ENCODE measurements around the gene DUSP11.
A peak's percentile ranks its signal among the peaks of the same experiment; 100 is the strongest.

Gene DUSP11

DNA sequence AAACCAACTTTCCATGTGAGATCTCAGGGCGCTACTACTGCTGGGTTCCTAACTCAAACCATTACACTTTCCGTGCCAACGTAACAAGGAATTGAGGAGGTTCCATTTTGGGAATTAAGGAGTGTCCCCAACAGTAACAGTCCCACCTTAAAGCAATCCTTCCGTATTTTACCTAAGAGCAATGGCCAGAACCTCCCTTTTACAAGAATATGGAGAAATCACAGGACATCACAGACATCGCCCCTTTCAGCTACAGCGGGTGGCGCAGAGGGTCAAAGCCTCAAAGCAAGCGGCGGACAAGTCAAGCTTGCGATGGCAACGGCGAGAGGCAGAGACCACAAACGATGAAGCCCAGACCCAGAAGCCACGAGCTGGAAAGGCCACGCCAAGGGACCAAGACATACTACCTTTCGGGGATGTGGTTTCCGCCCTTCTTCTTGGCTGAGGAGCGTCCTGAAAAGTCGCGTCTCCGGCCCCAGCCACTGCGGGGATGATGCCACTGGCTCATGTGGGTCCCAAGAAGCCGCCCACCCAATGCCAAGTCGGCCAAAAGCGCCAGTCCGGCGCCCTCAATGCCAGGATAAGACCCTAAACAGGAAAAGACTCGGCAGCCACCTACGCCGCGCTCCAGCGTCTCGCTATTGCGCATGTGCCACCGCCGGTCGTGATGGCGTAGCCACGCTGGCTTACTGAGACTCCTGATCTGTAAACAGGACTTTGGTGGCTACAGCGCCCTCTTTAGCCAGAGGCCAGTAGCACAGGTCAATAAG, at the start of gene DUSP11:
TSS of gene DUSP11 (minus strand) at position 637 of the 770 bp plus-strand sequence. CDS start at position 508, 129 bp downstream.
- H3K9ac ChIP-seq (ENCODE audit: low read length in 5 of 5) = peak within 1 kb of the TSS; percentile 53 to 92 (median 84)
- no peaks in the 10 kb centered on the region for H3K27me3 ChIP-seq (ENCODE audit: control insufficient read depth in 5 of 5, insufficient read depth in 4 of 5, low read length in 5 of 5)
- peak within 1 kb of the TSS; percentile 82 for H3K27ac ChIP-seq (ENCODE audit: low read depth, low read length)
- H3K4me1 ChIP-seq (ENCODE audit: control insufficient read depth in 5 of 5, insufficient read depth in 5 of 5, low read length in 5 of 5) = peaks cover 2 to 19% (median 15%) of the 10 kb centered on the region in 5 donors
- H3K9me3 ChIP-seq (ENCODE audit: control insufficient read depth in 5 of 5, low read length in 5 of 5) = no peaks in the 10 kb centered on the region
- H3K36me3 ChIP-seq (ENCODE audit: control insufficient read depth in 5 of 5, insufficient read depth in 5 of 5, low read length in 5 of 5) = peaks cover 8 to 18% (median 16%) of the 10 kb centered on the region in 5 donors
- peak within 1 kb of the TSS; percentile 85 to 98 (median 95) for H3K4me3 ChIP-seq (ENCODE audit: low read depth in 1 of 5, low read length in 5 of 5)

DNA sequence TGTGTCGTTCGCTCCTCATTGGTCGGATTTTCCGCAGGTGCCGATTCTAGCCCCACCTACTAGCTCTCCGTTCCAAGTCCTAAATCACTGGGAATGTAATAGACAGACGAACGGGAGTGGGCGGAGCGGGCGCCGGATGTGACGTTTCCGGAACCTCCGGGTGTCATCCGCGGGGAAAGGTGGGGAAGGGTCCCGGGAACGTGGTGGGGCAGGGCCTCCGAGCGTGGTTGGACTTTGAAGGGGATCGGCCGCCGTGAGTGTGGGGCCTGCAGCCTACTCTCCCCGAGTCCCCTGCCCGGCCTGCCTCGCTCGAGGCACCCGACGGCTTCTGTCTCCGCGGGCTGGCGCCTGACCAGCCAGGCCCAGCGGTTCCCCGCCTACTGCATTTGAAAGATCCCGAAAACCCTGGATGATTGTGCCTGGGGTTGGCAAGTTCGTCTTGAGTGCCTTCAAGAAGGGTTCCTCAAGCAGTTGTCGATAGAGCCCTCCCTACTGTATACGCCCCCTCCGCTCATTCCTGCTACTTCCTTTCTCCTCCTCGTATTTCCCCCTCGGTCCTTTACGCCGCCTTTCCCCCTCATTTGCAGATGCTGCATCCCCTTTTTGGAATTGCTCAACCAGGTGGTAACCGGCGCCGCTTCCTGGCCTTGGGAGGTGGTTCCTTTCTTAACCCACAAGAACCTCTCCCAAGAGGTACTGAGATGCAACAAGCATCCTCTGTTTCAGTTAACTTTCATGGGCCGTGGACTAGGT, 49.1 kb upstream of the DUSP11 start, which contains the start of gene STAMBP:
TSS of gene STAMBP (plus strand) at position 144 of the 753 bp plus-strand sequence. CDS start 1,896 bp downstream, outside the sequence.
- peak within 1 kb of the TSS; percentile 92 to 95 (median 93) for H3K9ac ChIP-seq (ENCODE audit: low read length in 5 of 5)
- H3K4me3 ChIP-seq (ENCODE audit: low read depth in 1 of 5, low read length in 5 of 5) = peak within 1 kb of the TSS; percentile 77 to 94 (median 89)
- peak within 1 kb of the TSS; percentile 93 for H3K27ac ChIP-seq (ENCODE audit: low read depth, low read length)
- H3K36me3 ChIP-seq (ENCODE audit: control insufficient read depth in 5 of 5, insufficient read depth in 5 of 5, low read length in 5 of 5) = peaks cover 5 to 23% (median 6%) of the 10 kb centered on the region in 5 donors
- H3K4me1 ChIP-seq (ENCODE audit: control insufficient read depth in 5 of 5, insufficient read depth in 5 of 5, low read length in 5 of 5) = peaks cover 0 to 29% (median 21%) of the 10 kb centered on the region in 5 donors
- H3K9me3 ChIP-seq (ENCODE audit: control insufficient read depth in 5 of 5, low read length in 5 of 5) = no peaks in the 10 kb centered on the region
- H3K27me3 ChIP-seq (ENCODE audit: control insufficient read depth in 5 of 5, insufficient read depth in 4 of 5, low read length in 5 of 5) = no peaks in the 10 kb centered on the region

- peak overlapping the region; percentile 93 for H3K27ac ChIP-seq (ENCODE audit: low read depth, low read length)
- H3K27me3 ChIP-seq (ENCODE audit: control insufficient read depth in 5 of 5, insufficient read depth in 4 of 5, low read length in 5 of 5) = no peaks in the 10 kb centered on the region
- H3K4me1 ChIP-seq (ENCODE audit: control insufficient read depth in 5 of 5, insufficient read depth in 5 of 5, low read length in 5 of 5) = peaks cover 0 to 31% (median 22%) of the 10 kb centered on the region in 5 donors
- peaks cover 3 to 19% (median 5%) of the 10 kb centered on the region in 5 donors for H3K36me3 ChIP-seq (ENCODE audit: control insufficient read depth in 5 of 5, insufficient read depth in 5 of 5, low read length in 5 of 5)
- no peaks in the 10 kb centered on the region for H3K9me3 ChIP-seq (ENCODE audit: control insufficient read depth in 5 of 5, low read length in 5 of 5)
- H3K4me3 ChIP-seq (ENCODE audit: low read depth in 1 of 5, low read length in 5 of 5) = peak overlapping the region; percentile 66 to 94 (median 87)
- H3K9ac ChIP-seq (ENCODE audit: low read length in 5 of 5) = peak overlapping the region in 4 of 5 donors; percentile 3 to 95 (median 93)
Observed at GRCh38 chr2:73828389-73828817, 48.5 kb upstream of the DUSP11 start.

DNA sequence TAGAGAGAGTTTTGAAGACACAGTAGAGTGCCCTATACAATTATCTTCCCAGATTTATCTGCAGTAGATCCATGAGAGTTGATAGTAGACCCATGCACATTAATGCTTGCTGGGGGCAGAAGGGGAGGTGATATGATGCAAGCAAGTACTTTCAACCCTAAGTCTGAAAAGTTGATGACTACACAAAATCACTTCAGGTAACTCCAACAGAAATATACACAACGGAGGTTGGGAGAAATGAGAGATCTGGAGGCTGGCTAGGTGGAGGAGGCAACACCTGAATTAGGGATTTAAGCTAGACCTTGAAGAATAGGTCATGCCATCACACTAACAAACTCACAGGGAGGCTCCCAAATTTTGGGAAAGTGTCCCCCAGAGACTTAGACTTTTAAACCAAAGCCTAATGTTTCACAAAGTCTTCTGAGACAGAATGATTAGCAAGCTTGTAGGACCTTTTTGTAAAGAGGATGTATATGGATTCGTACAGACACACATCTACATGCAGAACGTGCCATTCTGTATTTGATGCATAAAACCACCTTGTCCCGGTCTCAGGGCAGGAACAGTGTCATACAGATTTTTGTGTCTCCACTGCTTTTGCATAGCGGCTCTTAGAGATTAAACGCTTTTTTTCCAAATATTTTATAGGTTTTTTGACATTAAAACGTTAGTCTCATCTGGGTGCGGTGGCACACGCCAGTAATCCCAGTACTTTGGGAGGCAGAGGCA, 47.9 kb upstream of the DUSP11 start:
- Histone ChIP-seq H3K27me3 (ENCODE audit: control insufficient read depth in 5 of 5, insufficient read depth in 4 of 5, low read length in 5 of 5) (no peaks in the 10 kb centered on the region), H3K4me3 (ENCODE audit: low read depth in 1 of 5, low read length in 5 of 5) (peak overlapping the region; percentile 66 to 94 (median 87)), H3K9me3 (ENCODE audit: control insufficient read depth in 5 of 5, low read length in 5 of 5) (no peaks in the 10 kb centered on the region), H3K36me3 (ENCODE audit: control insufficient read depth in 5 of 5, insufficient read depth in 5 of 5, low read length in 5 of 5) (peaks cover 3 to 14% (median 5%) of the 10 kb centered on the region in 5 donors), H3K9ac (ENCODE audit: low read length in 5 of 5) (peak overlapping the region in 1 of 5 donors; percentile 93), H3K4me1 (ENCODE audit: control insufficient read depth in 5 of 5, insufficient read depth in 5 of 5, low read length in 5 of 5) (peaks cover 0 to 30% (median 22%) of the 10 kb centered on the region in 5 donors), H3K27ac (ENCODE audit: low read depth, low read length) (peak overlapping the region; percentile 93)

DNA sequence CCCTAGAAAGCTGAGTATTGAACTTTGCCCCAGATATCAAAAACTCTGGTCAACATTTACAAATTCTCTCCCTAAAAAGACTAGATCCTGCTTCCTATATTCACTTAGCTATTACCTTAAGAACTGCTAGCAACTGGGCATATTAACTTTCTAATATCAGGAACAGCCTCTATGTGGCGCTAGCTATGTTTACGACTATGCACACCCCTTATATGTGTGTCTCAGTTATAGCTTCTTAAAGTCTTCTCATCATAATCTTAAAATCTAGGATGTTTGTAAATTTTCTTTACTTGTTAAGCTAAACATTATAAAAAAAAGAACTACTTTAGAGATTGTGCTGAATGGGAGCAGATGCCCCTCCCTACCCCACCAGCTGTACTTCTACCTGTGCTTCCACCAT, 47.1 kb upstream of the DUSP11 start:
- H3K9ac ChIP-seq (ENCODE audit: low read length in 5 of 5) = no peak overlapping the region
- no peaks in the 10 kb centered on the region for H3K9me3 ChIP-seq (ENCODE audit: control insufficient read depth in 5 of 5, low read length in 5 of 5)
- no peak overlapping the region for H3K27ac ChIP-seq (ENCODE audit: low read depth, low read length)
- peaks cover 0 to 27% (median 22%) of the 10 kb centered on the region in 5 donors for H3K4me1 ChIP-seq (ENCODE audit: control insufficient read depth in 5 of 5, insufficient read depth in 5 of 5, low read length in 5 of 5)
- H3K27me3 ChIP-seq (ENCODE audit: control insufficient read depth in 5 of 5, insufficient read depth in 4 of 5, low read length in 5 of 5) = no peaks in the 10 kb centered on the region
- no peak overlapping the region for H3K4me3 ChIP-seq (ENCODE audit: low read depth in 1 of 5, low read length in 5 of 5)
- peaks cover 0 to 6% (median 4%) of the 10 kb centered on the region in 5 donors for H3K36me3 ChIP-seq (ENCODE audit: control insufficient read depth in 5 of 5, insufficient read depth in 5 of 5, low read length in 5 of 5)

DNA sequence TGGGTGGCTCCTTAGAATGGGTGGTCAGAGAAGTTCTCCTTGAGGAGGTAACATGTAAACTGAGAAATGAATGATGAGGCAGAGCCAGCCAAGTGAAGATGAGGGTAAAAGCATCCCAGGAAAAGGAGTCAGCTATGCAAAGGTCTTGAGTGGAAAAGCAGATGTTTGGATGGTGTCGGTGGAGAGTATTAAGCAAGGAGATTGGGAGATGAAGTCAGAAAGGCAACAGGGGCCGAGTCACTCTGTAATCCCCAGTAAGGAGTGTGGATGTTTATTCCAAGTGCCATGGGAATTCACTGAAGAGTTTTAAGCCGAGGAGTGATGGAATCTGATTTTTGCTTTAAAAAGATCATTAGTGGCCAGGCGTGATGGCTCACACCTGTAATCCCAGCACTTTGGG, 45.5 kb upstream of the DUSP11 start:
- Histone ChIP-seq H3K27ac (ENCODE audit: low read depth, low read length) (no peak overlapping the region), H3K4me3 (ENCODE audit: low read depth in 1 of 5, low read length in 5 of 5) (no peak overlapping the region), H3K36me3 (ENCODE audit: control insufficient read depth in 5 of 5, insufficient read depth in 5 of 5, low read length in 5 of 5) (no peaks in the 10 kb centered on the region), H3K4me1 (ENCODE audit: control insufficient read depth in 5 of 5, insufficient read depth in 5 of 5, low read length in 5 of 5) (peaks cover 0 to 27% (median 22%) of the 10 kb centered on the region in 5 donors), H3K9me3 (ENCODE audit: control insufficient read depth in 5 of 5, low read length in 5 of 5) (no peaks in the 10 kb centered on the region), H3K27me3 (ENCODE audit: control insufficient read depth in 5 of 5, insufficient read depth in 4 of 5, low read length in 5 of 5) (peaks cover 0 to 5% (median 0%) of the 10 kb centered on the region in 5 donors), H3K9ac (ENCODE audit: low read length in 5 of 5) (no peak overlapping the region)

- Histone ChIP-seq H3K4me1 (ENCODE audit: control insufficient read depth in 5 of 5, insufficient read depth in 5 of 5, low read length in 5 of 5) (peaks cover 0 to 16% (median 11%) of the 10 kb centered on the region in 5 donors), H3K27me3 (ENCODE audit: control insufficient read depth in 5 of 5, insufficient read depth in 4 of 5, low read length in 5 of 5) (peaks cover 0 to 5% (median 0%) of the 10 kb centered on the region in 5 donors), H3K27ac (ENCODE audit: low read depth, low read length) (no peak overlapping the region), H3K9ac (ENCODE audit: low read length in 5 of 5) (no peak overlapping the region), H3K36me3 (ENCODE audit: control insufficient read depth in 5 of 5, insufficient read depth in 5 of 5, low read length in 5 of 5) (no peaks in the 10 kb centered on the region), H3K9me3 (ENCODE audit: control insufficient read depth in 5 of 5, low read length in 5 of 5) (no peaks in the 10 kb centered on the region), H3K4me3 (ENCODE audit: low read depth in 1 of 5, low read length in 5 of 5) (no peak overlapping the region)
Observed at GRCh38 chr2:73823916-73824523, 44.1 kb upstream of the DUSP11 start.

DNA sequence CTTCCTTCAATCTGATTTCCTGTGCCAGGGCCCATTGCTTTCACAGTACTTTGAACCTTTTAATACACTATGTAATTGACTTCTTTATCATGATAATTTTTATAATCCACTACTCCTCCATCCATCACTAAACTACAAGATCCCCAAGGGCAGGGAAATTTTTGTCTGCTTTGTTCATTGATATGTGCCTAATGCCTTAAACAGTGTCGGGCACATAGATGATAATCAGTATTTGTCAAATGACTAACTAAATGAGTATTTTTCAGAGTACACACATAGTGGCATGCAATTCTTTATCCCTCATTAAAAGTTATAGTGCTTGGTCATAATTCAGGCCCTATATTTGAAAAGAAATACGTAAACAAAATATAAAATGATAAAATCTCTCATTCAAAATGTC, 43.5 kb upstream of the DUSP11 start:
- Histone ChIP-seq H3K9me3 (ENCODE audit: control insufficient read depth in 5 of 5, low read length in 5 of 5) (no peaks in the 10 kb centered on the region), H3K4me3 (ENCODE audit: low read depth in 1 of 5, low read length in 5 of 5) (no peak overlapping the region), H3K4me1 (ENCODE audit: control insufficient read depth in 5 of 5, insufficient read depth in 5 of 5, low read length in 5 of 5) (peaks cover 0 to 13% (median 10%) of the 10 kb centered on the region in 5 donors), H3K9ac (ENCODE audit: low read length in 5 of 5) (no peak overlapping the region), H3K36me3 (ENCODE audit: control insufficient read depth in 5 of 5, insufficient read depth in 5 of 5, low read length in 5 of 5) (no peaks in the 10 kb centered on the region), H3K27ac (ENCODE audit: low read depth, low read length) (no peak overlapping the region), H3K27me3 (ENCODE audit: control insufficient read depth in 5 of 5, insufficient read depth in 4 of 5, low read length in 5 of 5) (peaks cover 0 to 5% (median 0%) of the 10 kb centered on the region in 5 donors)

- Histone ChIP-seq H3K27me3 (ENCODE audit: control insufficient read depth in 5 of 5, insufficient read depth in 4 of 5, low read length in 5 of 5) (peaks cover 0 to 5% (median 0%) of the 10 kb centered on the region in 5 donors), H3K36me3 (ENCODE audit: control insufficient read depth in 5 of 5, insufficient read depth in 5 of 5, low read length in 5 of 5) (no peaks in the 10 kb centered on the region), H3K27ac (ENCODE audit: low read depth, low read length) (no peak overlapping the region), H3K4me1 (ENCODE audit: control insufficient read depth in 5 of 5, insufficient read depth in 5 of 5, low read length in 5 of 5) (peaks cover 0 to 9% (median 6%) of the 10 kb centered on the region in 5 donors), H3K4me3 (ENCODE audit: low read depth in 1 of 5, low read length in 5 of 5) (no peak overlapping the region), H3K9ac (ENCODE audit: low read length in 5 of 5) (no peak overlapping the region), H3K9me3 (ENCODE audit: control insufficient read depth in 5 of 5, low read length in 5 of 5) (no peaks in the 10 kb centered on the region)
Observed at GRCh38 chr2:73822991-73823390, 43.1 kb upstream of the DUSP11 start.

Measured in subcutaneous abdominal adipose tissue (tissue), 5 donors.